Type B pancreatic cell (in vitro differentiated cells): Measurements from ENCODE around the gene SMIM9. TPM values are rescaled to one million over a fixed set of nuclear protein-coding genes. Genes with fewer than 3 reads are reported as not detected.
A peak's percentile ranks its signal among the peaks of the same experiment; 100 is the strongest.

Experiments
- DNase-seq: peaks from one replicate; pipeline ENCODE4 v3.0.0; 2021; ENCODE audit warnings: mixed read lengths; ENCODE audit not compliant: unreplicated experiment; ENCODE audit errors: extremely low spot score
- H3K27ac Mint-ChIP-seq: 2 replicates; pipeline ENCODE4 v1.8.0; 2021; ENCODE audit warnings: mild to moderate bottlenecking, mixed read lengths
- H3K27me3 Mint-ChIP-seq: 2 replicates; pipeline ENCODE4 v1.8.0; 2021; ENCODE audit warnings: mixed read lengths
- H3K36me3 Mint-ChIP-seq: 2 replicates; pipeline ENCODE4 v1.8.0; 2021; ENCODE audit warnings: mixed read lengths
- H3K4me1 Mint-ChIP-seq: one replicate; pipeline ENCODE4 v1.8.0; 2021; ENCODE audit warnings: mixed read lengths; ENCODE audit not compliant: unreplicated experiment
- H3K4me3 Mint-ChIP-seq: 2 replicates; pipeline ENCODE4 v1.8.0; 2021; ENCODE audit warnings: mild to moderate bottlenecking, mixed read lengths
- H3K9me3 Mint-ChIP-seq: 2 replicates; pipeline ENCODE4 v1.8.0; 2021; ENCODE audit warnings: mixed read lengths
- CTCF ChIP-seq: fragments of 200-600 bp; sonication (generic); conservative IDR thresholded peaks from 2 replicates; pipeline ENCODE4 v1.5.0; 2021; ENCODE audit warnings: antibody characterized with exemption, mild to moderate bottlenecking
- total RNA-seq: library from RNA; stranded (reverse); gene quantifications from 2 replicates; pipeline ENCODE4 v1.2.1, GENCODE V29; 2021; ENCODE audit warnings: low replicate concordance

Gene SMIM9
- total RNA-seq, 1 donor from 2014 or later: not detected

DNA sequence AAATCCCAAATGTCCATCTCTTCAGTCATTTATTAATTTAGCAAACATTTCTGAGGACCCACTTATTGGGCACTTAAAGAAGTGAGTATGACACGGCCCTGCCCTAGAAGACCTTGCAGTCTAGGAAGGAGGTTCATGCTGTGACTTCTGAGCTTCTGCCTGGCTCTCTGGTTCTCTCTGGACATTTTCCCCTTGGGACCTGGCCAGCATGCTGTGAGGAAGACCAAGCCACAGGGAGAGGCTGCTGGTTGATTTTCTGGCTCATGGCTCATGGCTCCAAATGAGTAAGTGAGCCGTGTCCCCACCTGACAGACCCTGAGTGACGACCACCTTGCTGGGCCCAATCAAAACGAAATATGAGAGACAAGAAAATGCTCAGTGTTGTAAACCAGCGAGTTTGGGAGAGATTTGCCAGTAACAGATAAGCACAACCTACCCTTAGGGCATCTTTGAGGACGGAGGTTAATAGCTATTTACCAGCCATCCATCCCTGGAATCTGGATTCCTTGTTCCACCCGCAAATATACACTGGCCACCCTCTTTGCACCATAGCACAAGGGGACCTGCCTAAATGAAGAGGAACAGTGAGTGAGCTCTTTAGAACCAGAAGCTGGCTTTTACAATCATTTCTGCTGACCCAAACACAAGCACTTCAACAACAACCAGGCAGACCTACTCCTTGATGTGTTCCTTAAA is 30.1 kb downstream of the SMIM9 start:
- Mint-ChIP-seq H3K27me3 (peaks cover 16% of the 10 kb centered on the region), H3K9me3 (peaks cover 5% of the 10 kb centered on the region), H3K4me1 (peaks cover 10% of the 10 kb centered on the region), H3K4me3 (peak overlapping the region; percentile 84), H3K27ac (no peak overlapping the region), H3K36me3 (no peaks in the 10 kb centered on the region)
- no peak for TF ChIP-seq CTCF
- DNase-seq: no peak

GRCh38 chrX:154802947-154803346 is 31.5 kb downstream of the SMIM9 start:
- Mint-ChIP-seq H3K4me1 (peaks cover 14% of the 10 kb centered on the region), H3K27ac (no peak overlapping the region), H3K9me3 (peaks cover 5% of the 10 kb centered on the region), H3K27me3 (peaks cover 16% of the 10 kb centered on the region), H3K4me3 (no peak overlapping the region), H3K36me3 (no peaks in the 10 kb centered on the region)
- TF ChIP-seq CTCF: no peak
- DNase-seq: no peak

GRCh38 chrX:154800478-154801210 is 33.8 kb downstream of the SMIM9 start:
- H3K27me3 Mint-ChIP-seq: peaks cover 13% of the 10 kb centered on the region
- no peak overlapping the region for H3K4me3 Mint-ChIP-seq
- no peak for DNase-seq
- no peak overlapping the region for H3K27ac Mint-ChIP-seq
- H3K9me3 Mint-ChIP-seq: no peaks in the 10 kb centered on the region
- H3K4me1 Mint-ChIP-seq: peaks cover 14% of the 10 kb centered on the region
- H3K36me3 Mint-ChIP-seq: no peaks in the 10 kb centered on the region
- no peak for TF ChIP-seq CTCF

- Mint-ChIP-seq H3K4me1 (peaks cover 14% of the 10 kb centered on the region), H3K36me3 (no peaks in the 10 kb centered on the region), H3K27me3 (peaks cover 11% of the 10 kb centered on the region), H3K9me3 (no peaks in the 10 kb centered on the region), H3K4me3 (peak overlapping the region; percentile 39), H3K27ac (peak overlapping the region; percentile 6)
- no peak for TF ChIP-seq CTCF
- no peak for DNase-seq
Measured at GRCh38 chrX:154799556-154800348, 34.7 kb downstream of the SMIM9 start.

DNA sequence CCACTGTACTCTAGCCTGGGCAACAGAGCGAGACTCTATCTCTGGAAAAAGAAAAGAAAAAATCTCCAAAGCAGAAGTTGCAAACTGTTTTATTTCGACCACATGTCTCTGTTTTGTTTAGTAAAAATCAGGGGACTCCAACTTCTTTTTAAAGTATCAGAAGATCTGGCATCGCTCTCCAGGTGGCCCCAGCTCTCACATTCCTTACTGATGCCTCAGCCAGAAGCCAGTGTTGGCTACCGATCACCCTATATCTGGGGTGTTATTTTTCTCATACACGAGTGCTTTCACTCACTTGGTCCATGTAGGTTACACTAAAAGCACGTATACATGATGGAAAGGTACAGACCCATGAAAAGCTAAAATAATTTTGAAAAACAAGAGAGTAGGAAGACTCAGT is 37.5 kb downstream of the SMIM9 start:
- H3K4me3 Mint-ChIP-seq: no peak overlapping the region
- TF ChIP-seq CTCF: no peak
- no peaks in the 10 kb centered on the region for H3K36me3 Mint-ChIP-seq
- H3K4me1 Mint-ChIP-seq: peaks cover 14% of the 10 kb centered on the region
- no peak for DNase-seq
- H3K27ac Mint-ChIP-seq: no peak overlapping the region
- H3K27me3 Mint-ChIP-seq: no peaks in the 10 kb centered on the region
- no peaks in the 10 kb centered on the region for H3K9me3 Mint-ChIP-seq
